NCI-H446 treated with DMSO at 0.1 percent for 48 hours (cell line): Measurements from ENCODE around the gene THBS2.

Experiments used
- DNase-seq: peaks from one replicate; lab custom pipeline; 2025; lab: John Stamatoyannopoulos, UW

The THBS2 gene

GRCh38 chr6:169249057-169249456 lies 4.6 kb downstream of the THBS2 start:
- no peak for DNase-seq

- DNase-seq: no peak
These were observed 5.1 kb downstream of the THBS2 start for GRCh38 chr6:169248521-169248971.

GRCh38 chr6:169247991-169248390 lies 5.7 kb downstream of the THBS2 start:
- no peak for DNase-seq

GRCh38 chr6:169247419-169247818 lies 6.2 kb downstream of the THBS2 start:
- DNase-seq: no peak

- DNase-seq: no peak
These were observed 7.2 kb downstream of the THBS2 start for GRCh38 chr6:169246445-169246844.

GRCh38 chr6:169244684-169245383 lies 8.8 kb downstream of the THBS2 start:
- DNase-seq: no peak

- no peak for DNase-seq
These were observed 10.0 kb downstream of the THBS2 start for GRCh38 chr6:169243661-169244060.

GRCh38 chr6:169243186-169243585 lies 10.5 kb downstream of the THBS2 start:
- no peak for DNase-seq

GRCh38 chr6:169241688-169242350 lies 11.8 kb downstream of the THBS2 start:
- DNase-seq: no peak

GRCh38 chr6:169240591-169241390 lies 12.9 kb downstream of the THBS2 start:
- DNase-seq: no peak

GRCh38 chr6:169240125-169240524 lies 13.5 kb downstream of the THBS2 start:
- DNase-seq: no peak

- no peak for DNase-seq
These were observed 14.5 kb downstream of the THBS2 start for GRCh38 chr6:169239181-169239580.

GRCh38 chr6:169238766-169239165 lies 14.9 kb downstream of the THBS2 start:
- DNase-seq: no peak

GRCh38 chr6:169237496-169238134 lies 16.0 kb downstream of the THBS2 start:
- no peak for DNase-seq

GRCh38 chr6:169236988-169237387 lies 16.7 kb downstream of the THBS2 start:
- DNase-seq: no peak

GRCh38 chr6:169236545-169236944 lies 17.1 kb downstream of the THBS2 start:
- no peak for DNase-seq

GRCh38 chr6:169235286-169235685 lies 18.4 kb downstream of the THBS2 start:
- no peak for DNase-seq

GRCh38 chr6:169234634-169235033 lies 19.0 kb downstream of the THBS2 start:
- no peak for DNase-seq

- no peak for DNase-seq
These were observed 19.8 kb downstream of the THBS2 start for GRCh38 chr6:169233832-169234231.

GRCh38 chr6:169233181-169233580 lies 20.5 kb downstream of the THBS2 start:
- no peak for DNase-seq

GRCh38 chr6:169232507-169232931 lies 21.1 kb downstream of the THBS2 start:
- DNase-seq: no peak

GRCh38 chr6:169231790-169232506 lies 21.7 kb downstream of the THBS2 start:
- no peak for DNase-seq
